Panc1 (cell line): ENCODE results near the gene WARS2. TPM values are rescaled to one million over a fixed set of nuclear protein-coding genes. Genes with fewer than 3 reads are reported as not detected.

Experiments
- ATAC-seq: fragments of 200-7000 bp; cut with Tn5 transposase; 2 replicates; pipeline ENCODE4 v1.9.1; 2020; ENCODE audit warnings: mild to moderate bottlenecking, moderate library complexity
- BruUV-seq: library from RNA; stranded (reverse); fragments of 400-500 nt; replicated peaks from 2 replicates; lab custom pipeline; 2021; lab: Mats Ljungman, UMichigan
- CTCF ChIA-PET: fragments of 300-600 bp; sonication (Branson Sonifier 250); formaldehyde crosslinking; loops from one replicate; lab custom pipeline; 2022; ENCODE audit warnings: antibody characterized with exemption; lab: Charles Lee
- POLR2A ChIA-PET: fragments of 300-600 bp; sonication (Branson Sonifier 250); formaldehyde crosslinking; loops from one replicate; lab custom pipeline; 2022; ENCODE audit warnings: antibody characterized with exemption; lab: Charles Lee
- DNase-seq: peaks from one replicate; pipeline ENCODE4 v3.0.0-alpha.2; 2010; ENCODE audit warnings: low read depth, low spot score
- H3K27ac ChIP-seq: 2 replicates; pipeline ENCODE4 v1.5.1; 2011; ENCODE audit warnings: mild to moderate bottlenecking, low read length, inconsistent platforms
- H3K27me3 ChIP-seq: fragments of 200-500 bp; sonication (Bioruptor generic); 2 replicates; pipeline ENCODE4 v1.6.0; 2014; ENCODE audit warnings: low read length, inconsistent platforms; ENCODE audit not compliant: control insufficient read depth, insufficient read depth
- H3K36me3 ChIP-seq: fragments of 200-500 bp; sonication (Bioruptor generic); 2 replicates; pipeline ENCODE4 v1.5.1; 2014; ENCODE audit warnings: inconsistent platforms, mild to moderate bottlenecking, low read length, moderate library complexity; ENCODE audit not compliant: control insufficient read depth, insufficient read depth
- H3K4me1 ChIP-seq: 2 replicates; pipeline ENCODE4 v1.5.1; 2011; ENCODE audit warnings: inconsistent platforms, mild to moderate bottlenecking, low read length, moderate library complexity; ENCODE audit not compliant: control insufficient read depth, insufficient read depth
- H3K4me3 ChIP-seq, 2 experiments: 2 replicates each; pipeline ENCODE4 v1.5.1; 2011 to 2012; ENCODE audit warnings: low read depth in 2 of 2, low read length in 2 of 2, mild to moderate bottlenecking in 2 of 2, inconsistent platforms in 1 of 2, moderate library complexity in 1 of 2
- H3K9me3 ChIP-seq: fragments of 200-500 bp; sonication (Bioruptor generic); 2 replicates; pipeline ENCODE4 v1.5.1; 2014; ENCODE audit warnings: low read depth, mild to moderate bottlenecking, inconsistent platforms, low read length, moderate library complexity; ENCODE audit not compliant: control insufficient read depth, insufficient read depth
- CTCF ChIP-seq: fragments of 450-650 bp; IDR thresholded peaks from 2 replicates; pipeline ENCODE4 v1.5.1; 2017; ENCODE audit warnings: mild to moderate bottlenecking
- POLR2AphosphoS5 ChIP-seq: IDR thresholded peaks from 2 replicates; pipeline ENCODE4 v1.6.1; 2012; ENCODE audit warnings: mild to moderate bottlenecking, low read depth, low read length, moderate library complexity
- REST ChIP-seq, 2 experiments: IDR thresholded peaks; 2 replicates each; pipeline ENCODE4 v1.6.1; 2011 to 2012; ENCODE audit warnings: low read depth in 2 of 2, control low read depth in 1 of 2, low read length in 1 of 2, mild to moderate bottlenecking in 1 of 2, moderate library complexity in 1 of 2; ENCODE audit not compliant: insufficient read depth in 1 of 2
- SIN3A ChIP-seq: IDR thresholded peaks from 2 replicates; pipeline ENCODE4 v1.6.1; 2012; ENCODE audit warnings: low read depth, mild to moderate bottlenecking, low read length, moderate library complexity, borderline replicate concordance; ENCODE audit not compliant: insufficient read depth
- TCF7L2 ChIP-seq: IDR thresholded peaks from 2 replicates; pipeline ENCODE4 v1.6.1; 2011; ENCODE audit warnings: mild to moderate bottlenecking, low read depth, low read length, inconsistent platforms
- in situ Hi-C: cut with HindIII; loops from 2 replicates; pipeline ENCODE4 v1.10.0; 2016; ENCODE audit warnings: low sequenced_read_pairs, low pct_unique_long_range_greater_than_20kb
- intact Hi-C: fragments of 100-400 bp; cut with micrococcal nuclease; formaldehyde crosslinking; loops from one replicate; pipeline ENCODE4 v1.10.0; 2022; ENCODE audit not compliant: unreplicated experiment
- total RNA-seq: library from RNA; stranded (reverse); gene quantifications from one replicate; pipeline ENCODE4 v1.2.1, GENCODE V29; 2021; ENCODE audit not compliant: unreplicated experiment

WARS2 gene
- total RNA-seq, 1 experiment from 2014 or later = 6.6 TPM

GRCh38 chr1:119136401-119136800, 4.1 kb downstream of the WARS2 start:
- Histone ChIP-seq H3K36me3 (no peaks in the 10 kb centered on the region), H3K9me3 (no peaks in the 10 kb centered on the region), H3K27me3 (no peaks in the 10 kb centered on the region), H3K4me3 (no peak overlapping the region), H3K4me1 (no peaks in the 10 kb centered on the region), H3K27ac (no peak overlapping the region)
- DNase-seq (no peak), ATAC-seq (no peak)
- in situ Hi-C loops = no loop called here
- BruUV-seq = no TSS peak
- ChIA-PET CTCF (no interaction called here), POLR2A (no interaction called here)
- TF ChIP-seq TCF7L2 (no peak), REST (IDR thresholded peaks at IDR 0.05; ENCODE audit: insufficient read depth in 1 of 2, low read depth in 2 of 2, low read length in 1 of 2) (no peak), CTCF (no peak), SIN3A (no peak), POLR2AphosphoS5 (no peak)
- intact Hi-C loops = no loop called here

- ChIA-PET POLR2A (no interaction called here), CTCF (no interaction called here)
- no peaks in the 10 kb centered on the region for H3K9me3 ChIP-seq
- H3K4me3 ChIP-seq = no peak overlapping the region
- H3K4me1 ChIP-seq = no peaks in the 10 kb centered on the region
- TF ChIP-seq POLR2AphosphoS5 (no peak), TCF7L2 (no peak), CTCF (no peak), SIN3A (no peak), REST (IDR thresholded peaks at IDR 0.05; ENCODE audit: insufficient read depth in 1 of 2, low read depth in 2 of 2, low read length in 1 of 2) (no peak)
- DNase-seq (no peak), ATAC-seq (no peak)
- BruUV-seq = no TSS peak
- H3K27me3 ChIP-seq = no peaks in the 10 kb centered on the region
- in situ Hi-C loops (no loop called here), intact Hi-C loops (no loop called here)
- no peaks in the 10 kb centered on the region for H3K36me3 ChIP-seq
- H3K27ac ChIP-seq = no peak overlapping the region
Observed at GRCh38 chr1:119133987-119134386, 6.5 kb downstream of the WARS2 start.
